ENCODE data around the gene NCKAP5.
"Not testable (repeated sequence)": the region's sequence is repeated elsewhere in the genome, so short reads cannot be mapped to it uniquely, and the experiment has no call there.

The NCKAP5 gene

GRCh38 chr2:133253793-133254192 is 314.5 kb downstream of the NCKAP5 start:
- no peak for DNase-seq

DNA sequence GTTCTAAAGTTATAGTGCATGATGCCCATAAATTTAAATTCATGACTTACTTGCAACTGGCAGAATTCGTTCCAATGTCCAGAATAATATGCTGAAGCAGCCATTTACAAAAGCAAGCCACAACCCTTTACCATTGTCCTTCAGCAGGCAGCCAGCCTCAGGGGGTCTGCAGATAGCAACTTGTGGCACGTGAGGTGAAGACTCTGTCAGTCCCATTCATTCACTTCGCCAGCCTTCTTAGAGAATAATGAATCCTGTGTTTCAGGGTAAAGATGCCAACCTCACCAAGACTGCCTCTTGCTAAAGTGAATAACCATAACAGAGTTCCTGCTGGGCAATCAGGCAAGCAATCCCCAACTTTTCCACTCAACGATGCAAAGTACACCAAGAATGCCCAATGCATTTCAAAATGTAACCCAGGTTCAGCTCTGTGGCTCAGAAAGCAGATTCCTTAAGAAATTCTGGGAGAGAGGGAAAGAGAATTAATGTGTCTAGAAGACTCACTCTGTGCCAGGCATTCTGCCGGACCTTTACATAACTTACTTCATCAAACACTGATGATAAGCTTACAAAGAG is 315.4 kb downstream of the NCKAP5 start:
- DNase-seq: no peak

GRCh38 chr2:133249362-133249761 is 318.9 kb downstream of the NCKAP5 start:
- no peak for DNase-seq

DNA sequence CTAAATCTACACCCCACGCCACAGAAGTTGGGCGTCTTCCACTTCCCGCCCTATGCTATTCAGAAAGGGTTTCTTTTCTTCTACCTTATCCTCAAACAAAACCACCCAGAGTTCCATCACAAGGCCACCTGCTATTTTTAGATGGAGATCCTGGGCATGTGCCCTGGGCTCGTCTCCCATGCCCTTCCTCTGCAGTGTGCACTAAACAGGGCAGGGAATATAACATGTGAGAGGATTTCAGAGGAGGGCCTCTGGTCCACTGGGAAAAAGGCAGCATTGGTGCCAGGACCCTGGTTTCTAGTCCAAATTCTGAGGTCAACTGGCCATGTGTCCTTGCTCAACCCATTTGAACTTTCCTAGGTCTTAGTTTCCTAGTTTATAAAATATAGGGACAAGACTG is 320.0 kb downstream of the NCKAP5 start:
- DNase-seq: no peak

DNA sequence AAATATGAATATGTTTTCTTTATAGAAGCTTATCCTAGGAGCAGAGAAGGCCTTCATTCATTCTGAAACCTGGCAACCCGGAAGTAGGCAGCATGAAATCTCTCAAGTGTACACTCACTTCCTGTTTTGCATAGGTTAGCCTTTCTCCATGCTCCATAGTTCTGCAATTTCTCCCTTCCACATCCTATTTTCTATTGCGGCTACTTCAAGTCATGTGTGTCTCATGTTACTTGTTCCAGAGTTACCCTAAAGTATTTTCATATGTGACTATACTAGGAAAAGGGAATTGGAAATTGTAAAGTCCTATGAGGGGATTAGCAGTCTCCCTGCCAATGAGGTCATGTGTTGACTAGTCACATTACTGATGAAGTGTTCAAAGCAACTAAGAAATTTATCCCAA is 320.6 kb downstream of the NCKAP5 start:
- DNase-seq: no peak

- no peak for DNase-seq
Observed at GRCh38 chr2:133241224-133241571, 327.1 kb downstream of the NCKAP5 start.

DNA sequence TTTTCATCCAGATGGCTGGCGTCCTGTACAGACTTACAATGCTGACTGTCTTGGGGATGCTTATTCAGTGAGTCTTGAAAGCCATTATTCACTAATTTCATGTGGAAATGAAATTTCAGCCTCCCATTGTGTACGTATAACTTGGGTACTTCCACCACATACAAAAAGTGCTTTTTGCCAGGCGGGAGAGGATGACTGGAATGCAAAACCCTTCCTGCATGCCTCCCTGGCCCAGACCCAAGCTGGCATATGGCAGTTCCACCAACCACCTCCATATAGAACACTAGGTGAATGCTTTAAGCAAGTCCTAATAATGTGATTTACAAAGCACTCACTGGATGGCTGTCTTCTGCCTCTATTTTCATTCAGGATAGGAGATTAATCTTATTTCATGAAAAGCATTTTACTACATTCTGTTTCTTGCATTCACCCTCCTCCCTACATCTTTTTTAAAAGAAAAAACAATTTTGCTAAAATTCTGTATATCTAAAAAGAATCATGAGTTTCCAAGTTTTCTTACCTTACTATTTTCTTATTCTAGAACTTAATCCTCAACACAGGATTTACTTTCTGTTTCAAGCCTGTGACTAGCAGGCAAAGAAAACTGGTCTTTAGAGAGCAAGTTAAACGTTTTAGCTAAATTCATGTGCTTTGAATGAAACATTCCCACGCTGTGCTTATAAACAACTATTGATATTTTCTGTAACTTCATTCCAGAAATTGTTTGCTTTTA is 327.6 kb downstream of the NCKAP5 start:
- peak; percentile 91 for DNase-seq

GRCh38 chr2:133235968-133236367 is 332.3 kb downstream of the NCKAP5 start:
- no peak for DNase-seq

- no peak for DNase-seq
Observed at GRCh38 chr2:133232556-133232955, 335.7 kb downstream of the NCKAP5 start.

- no peak for DNase-seq
Observed at GRCh38 chr2:133231264-133231663, 337.0 kb downstream of the NCKAP5 start.

DNA sequence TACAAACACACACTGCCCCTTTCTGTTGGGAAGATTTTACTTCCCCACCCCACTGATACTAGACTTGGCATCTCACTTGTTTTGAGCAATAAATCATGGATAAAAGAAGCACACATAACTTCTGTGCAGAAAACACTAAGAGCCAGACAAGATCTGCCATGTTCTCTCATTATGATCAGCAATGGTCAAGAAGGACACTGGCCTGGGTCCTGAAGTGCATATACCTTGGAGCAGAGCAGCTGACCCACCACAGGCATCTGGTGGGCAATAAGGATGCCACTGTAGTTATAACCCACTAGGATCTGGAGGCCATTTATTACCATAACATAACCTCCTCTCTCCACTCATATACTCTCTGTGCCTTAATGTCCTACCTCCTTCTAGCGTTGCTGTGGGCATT is 338.3 kb downstream of the NCKAP5 start:
- no peak for DNase-seq

- DNase-seq: no peak
Observed at GRCh38 chr2:133223226-133223625, 345.0 kb downstream of the NCKAP5 start.

GRCh38 chr2:133221398-133221797 is 346.9 kb downstream of the NCKAP5 start:
- no peak for DNase-seq

DNA sequence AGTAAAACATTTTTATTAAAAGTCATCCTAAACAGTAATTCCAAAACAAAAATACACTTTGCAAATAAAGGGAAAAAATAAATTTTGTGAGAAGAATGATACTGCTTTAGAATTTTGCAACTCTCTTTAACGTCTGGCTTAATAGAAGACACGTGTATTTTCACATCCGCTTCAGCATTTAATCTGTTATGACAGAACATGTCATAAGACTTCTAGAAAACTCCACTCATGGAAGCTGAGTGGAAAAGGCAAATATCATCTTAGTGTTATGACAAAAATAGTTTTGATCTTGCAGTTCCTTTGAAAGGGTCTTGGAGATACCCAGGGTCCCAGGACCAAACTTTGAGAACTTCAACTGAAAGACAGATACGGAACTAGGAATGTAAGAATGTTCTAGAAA is 350.1 kb downstream of the NCKAP5 start:
- no peak for DNase-seq

DNA sequence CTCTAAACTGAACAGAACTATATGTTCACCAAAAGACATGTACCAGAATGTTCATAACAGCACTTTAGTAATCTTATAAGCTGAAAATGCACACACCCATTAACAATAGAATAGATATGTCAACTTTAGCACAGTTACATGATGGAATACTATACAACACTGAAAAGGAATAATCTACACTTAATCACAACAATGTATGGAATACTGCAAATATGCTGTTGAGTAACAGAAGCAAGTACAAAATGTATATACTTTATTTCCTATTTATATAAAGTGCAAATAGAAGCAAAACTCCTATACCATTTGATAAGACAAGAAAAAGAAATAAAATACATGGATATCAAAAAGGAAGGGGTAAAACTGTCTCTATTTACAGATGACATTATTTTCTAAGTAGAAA is 352.8 kb downstream of the NCKAP5 start:
- DNase-seq: no peak

DNA sequence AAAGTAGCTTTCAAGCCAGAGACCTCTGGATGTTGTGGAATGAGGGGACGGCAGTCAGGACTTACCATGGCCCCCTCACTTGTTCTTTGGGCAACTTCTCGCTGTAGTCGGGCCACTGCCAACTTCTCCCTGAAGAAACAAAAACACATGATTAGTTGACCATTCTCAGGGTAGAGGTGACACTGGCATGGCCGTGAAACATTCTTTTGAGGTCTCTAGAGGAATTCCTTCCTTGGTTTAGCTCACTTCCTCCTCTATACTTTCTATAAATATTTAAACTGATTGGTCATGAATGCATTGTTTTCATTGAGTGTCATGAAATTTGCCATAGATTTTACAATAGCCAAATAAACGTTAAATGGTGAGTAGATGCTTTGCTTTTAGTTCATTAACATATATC is 354.6 kb downstream of the NCKAP5 start:
- DNase-seq: no peak

DNA sequence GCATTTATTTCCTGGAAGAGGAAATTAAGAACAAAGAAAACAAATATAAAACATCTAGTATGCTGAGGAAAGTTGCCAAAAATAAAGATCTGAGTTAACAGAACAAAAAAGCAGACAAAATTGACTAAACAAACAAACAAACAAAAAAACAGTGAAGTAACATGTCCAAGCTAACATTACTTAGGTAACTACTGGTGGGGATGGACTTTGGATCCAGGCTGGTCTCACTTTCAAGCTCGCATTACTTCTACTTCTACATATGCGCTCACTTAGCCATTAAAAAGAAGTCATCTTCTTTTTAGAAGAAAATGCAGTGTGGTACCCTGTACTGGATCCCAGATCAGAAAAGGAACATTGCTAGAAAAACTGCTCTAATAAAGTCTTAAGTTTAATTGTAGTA is 358.9 kb downstream of the NCKAP5 start:
- no peak for DNase-seq

DNA sequence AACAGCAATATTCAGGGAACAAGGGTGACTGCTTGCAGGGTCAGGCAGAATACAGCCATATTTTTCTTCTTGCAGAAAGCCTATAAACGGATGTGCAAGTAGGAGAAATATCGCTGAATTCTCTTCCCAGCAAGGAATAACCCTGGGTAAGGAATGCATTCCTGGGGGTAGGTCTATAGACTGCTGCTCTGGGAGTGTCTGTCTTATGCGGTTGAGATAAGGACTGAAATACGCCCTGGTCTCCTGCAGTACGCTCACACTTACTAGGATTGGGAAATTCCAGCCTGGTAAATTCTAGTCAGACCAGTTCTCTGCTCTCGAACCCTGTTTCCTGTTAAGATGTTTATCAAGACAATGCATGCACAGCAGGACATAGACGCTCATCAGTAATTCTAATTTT is 361.6 kb downstream of the NCKAP5 start:
- not testable (repeated sequence) for DNase-seq

DNA sequence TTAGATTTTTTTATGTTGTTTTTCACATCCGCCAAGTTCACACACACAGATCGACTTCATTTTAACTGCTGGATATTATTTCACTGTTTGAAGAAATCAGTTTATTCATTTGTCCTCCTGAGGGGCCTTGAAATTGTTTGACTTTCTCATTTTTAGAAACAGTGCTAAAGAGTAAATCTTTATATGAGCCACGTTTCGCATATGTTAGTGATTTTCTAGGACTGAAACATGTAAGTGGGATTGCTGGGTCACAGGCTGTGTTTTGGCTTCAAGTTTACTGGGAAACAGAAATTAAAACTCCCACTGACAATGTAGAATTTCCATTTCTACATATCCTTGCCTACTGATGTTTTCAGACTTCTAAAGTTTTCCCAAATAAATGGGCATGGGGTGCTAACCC is 363.8 kb downstream of the NCKAP5 start:
- DNase-seq: no peak

- no peak for DNase-seq
Observed at GRCh38 chr2:133200684-133201421, 367.4 kb downstream of the NCKAP5 start.

DNA sequence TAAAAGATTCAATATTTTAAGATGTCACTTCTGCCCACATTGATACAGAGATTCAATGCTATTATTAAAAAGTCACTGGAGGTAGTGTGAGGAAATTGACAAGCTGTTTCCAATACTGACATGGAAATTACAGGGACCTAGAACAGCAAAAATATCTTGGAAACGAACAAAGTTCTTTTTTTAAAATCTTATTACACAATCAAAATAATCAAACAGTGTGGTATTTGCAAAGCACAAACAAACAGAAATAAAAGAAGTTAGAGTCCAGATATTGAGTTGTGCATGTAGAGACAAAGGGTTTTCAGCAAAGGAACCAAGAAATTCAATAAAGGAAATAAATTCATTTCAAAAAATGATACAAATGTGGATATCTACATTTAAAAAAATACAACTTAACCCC is 369.6 kb downstream of the NCKAP5 start:
- DNase-seq: no peak

DNA sequence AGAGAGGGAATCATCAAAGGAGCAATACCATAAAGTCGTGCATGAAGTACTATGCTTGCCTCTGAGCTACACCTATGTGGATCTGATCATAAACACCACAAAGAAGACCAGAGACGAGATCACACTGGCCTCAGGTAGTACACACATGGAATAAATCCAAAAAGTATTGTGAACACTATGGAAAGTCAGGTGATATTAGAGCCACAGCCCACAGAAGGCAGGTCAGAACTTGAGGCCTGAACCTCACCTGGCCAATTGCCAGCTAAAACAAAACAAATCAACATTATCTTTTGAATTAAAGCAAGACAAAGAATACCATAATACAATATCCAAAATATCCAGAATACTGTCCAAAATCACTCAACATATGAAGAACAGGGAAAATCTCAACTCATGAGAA is 371.1 kb downstream of the NCKAP5 start:
- DNase-seq: no peak

GRCh38 chr2:133194777-133195335 is 373.4 kb downstream of the NCKAP5 start:
- DNase-seq: no peak

DNA sequence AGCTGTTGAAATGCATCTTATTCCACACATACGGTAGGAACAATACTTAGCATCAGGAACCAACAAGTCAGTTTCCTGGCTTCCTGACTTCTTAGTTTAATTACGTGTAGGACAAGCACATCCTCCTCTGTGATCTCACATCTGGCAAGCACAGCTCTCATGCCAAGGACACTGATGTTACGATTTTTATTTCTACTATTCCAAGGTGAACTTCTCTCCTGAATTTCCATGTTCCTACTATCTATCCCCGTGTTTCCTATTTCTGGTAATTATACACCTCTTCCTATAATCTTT is 374.0 kb downstream of the NCKAP5 start:
- DNase-seq: no peak
